ENCODE data around the gene AKNAD1.
"Not testable (repeated sequence)": the region's sequence is repeated elsewhere in the genome, so short reads cannot be mapped to it uniquely, and the experiment has no call there.

Gene AKNAD1

DNA sequence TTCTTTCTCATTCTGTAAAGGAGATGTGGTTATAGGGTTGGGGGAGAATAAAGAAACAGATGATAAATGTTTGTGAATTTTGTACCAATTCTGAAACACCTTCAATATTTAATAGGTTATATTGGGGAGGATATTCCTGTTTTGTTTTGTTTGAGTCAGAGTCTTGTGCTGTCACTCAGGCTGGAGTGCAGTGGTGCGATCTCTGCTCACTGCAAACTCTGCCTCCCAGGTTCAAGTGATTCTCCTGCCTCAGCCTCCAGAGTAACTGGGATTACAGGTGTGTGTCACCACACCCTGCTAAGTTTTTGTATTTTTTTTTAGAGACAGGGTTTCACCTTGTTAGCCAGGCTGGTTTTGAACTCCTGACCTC, 75.3 kb downstream of the AKNAD1 start:
- DNase-seq, result not testable (repeated sequence)

DNA sequence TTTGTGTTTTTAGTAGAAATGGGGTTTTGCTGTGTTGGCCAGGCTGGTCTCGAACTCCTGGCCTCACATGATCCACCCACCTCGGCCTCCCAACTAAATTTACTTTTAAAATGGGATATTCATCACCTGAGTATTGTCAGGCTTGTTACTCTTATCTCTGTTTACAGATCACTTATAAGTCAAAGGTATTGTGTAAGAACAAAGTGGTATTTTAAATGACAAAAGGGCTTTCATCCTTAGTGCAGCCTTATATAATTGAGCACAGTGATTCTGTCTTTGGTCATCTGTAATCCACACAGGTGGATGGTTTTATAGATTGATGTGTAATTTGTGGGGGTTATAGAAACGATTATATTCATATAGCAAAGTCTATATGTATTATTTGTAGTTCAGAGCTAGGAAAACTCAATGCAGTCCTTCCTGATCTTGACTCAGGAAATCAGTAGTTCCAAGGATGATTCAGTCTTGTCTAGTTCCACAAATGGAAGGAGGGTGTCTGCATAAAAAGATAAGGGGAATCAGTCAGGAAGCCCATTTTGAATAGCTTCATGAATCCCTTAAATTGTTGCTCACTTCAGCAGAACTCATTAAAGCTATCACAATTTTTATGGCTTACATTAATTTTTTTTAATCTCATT, 75.8 kb downstream of the AKNAD1 start:
- DNase-seq, result no peak

- DNase-seq, result no peak
These were observed 77.4 kb downstream of the AKNAD1 start for GRCh38 chr1:108779455-108779854.

DNA sequence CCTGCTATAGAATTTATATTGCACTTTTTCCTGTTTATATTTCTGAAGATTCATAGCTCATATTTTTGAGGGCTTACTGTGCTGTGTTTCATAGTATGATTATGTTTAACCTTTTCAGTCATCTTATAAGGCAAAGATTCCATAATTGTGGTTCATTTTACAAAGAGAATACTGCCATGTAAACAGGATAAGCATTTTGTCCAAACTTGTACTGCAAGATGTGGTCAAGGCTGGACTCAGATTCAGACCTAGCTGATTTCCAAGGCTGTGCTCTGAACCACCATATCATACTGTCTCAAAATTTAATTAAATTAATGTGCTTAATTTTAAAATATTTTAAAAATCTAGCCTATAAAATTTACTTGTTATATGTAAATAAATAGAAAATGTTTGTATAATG, 79.1 kb downstream of the AKNAD1 start:
- DNase-seq, result no peak

GRCh38 chr1:108767708-108768107, 89.2 kb downstream of the AKNAD1 start:
- DNase-seq, result no peak

DNA sequence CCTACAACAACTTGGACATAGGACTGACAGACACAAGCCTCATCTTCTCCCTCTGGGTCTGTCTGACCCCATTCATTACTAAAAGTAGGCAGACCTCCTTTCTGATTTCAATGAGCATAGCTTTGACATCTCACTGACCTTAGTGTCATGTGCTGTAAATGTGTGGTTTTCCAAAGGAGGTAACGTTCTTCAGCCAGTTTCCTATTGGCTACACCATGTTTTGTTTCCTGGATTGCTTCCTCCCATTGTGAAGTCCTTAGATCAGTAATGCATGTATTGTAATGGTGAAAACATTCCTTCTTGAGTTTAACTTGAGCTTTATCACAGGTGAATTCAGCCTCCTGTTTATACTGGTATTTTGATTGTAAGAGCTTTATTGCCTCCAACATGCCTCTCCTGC, 89.8 kb downstream of the AKNAD1 start:
- no peak for DNase-seq
